K562 (cell line): ENCODE data around the gene LDB1. TPM values are rescaled to one million over a fixed set of nuclear protein-coding genes. Genes with fewer than 3 reads are reported as not detected.

ENCODE experiments used
- BRD9 ChIP-seq: fragments of 450-650 bp; IDR thresholded peaks from 2 replicates; pipeline ENCODE4 v1.6.1; 2018; ENCODE audit warnings: low read depth; ENCODE audit not compliant: partially characterized antibody
- CCNT2 ChIP-seq: IDR thresholded peaks from 2 replicates; pipeline ENCODE4 v1.6.1; 2011; ENCODE audit warnings: borderline replicate concordance, low read depth, mild to moderate bottlenecking, moderate library complexity, mixed read lengths, low read length; ENCODE audit not compliant: insufficient read length; ENCODE audit errors: extremely low read depth
- YY1 ChIP-seq, 3 experiments: IDR thresholded peaks; 2 replicates each; pipeline ENCODE4 v1.6.1; 2011; ENCODE audit warnings: low read length in 2 of 3, mild to moderate bottlenecking in 2 of 3, moderate library complexity in 2 of 3, borderline replicate concordance in 1 of 3, control low read depth in 1 of 3, low read depth in 1 of 3; ENCODE audit not compliant: insufficient read depth in 3 of 3, insufficient replicate concordance in 2 of 3, control insufficient read depth in 1 of 3, insufficient read length in 1 of 3; ENCODE audit errors: extremely low read depth in 1 of 3
- ZNF431 ChIP-seq: sonication (generic); formaldehyde crosslinking; IDR thresholded peaks from 2 replicates; pipeline ENCODE4 v1.8.0; 2022; ENCODE audit warnings: mild to moderate bottlenecking, missing genetic modification reagents
- polyA plus RNA-seq, 8 experiments: library from polyadenylated mRNA; depleted of rRNA in 4 of 8; stranded (reverse) in 5 of 8; unstranded in 3 of 8; fragments of >200 nt; fragmentation: Nextera tagmentation in 2 of 8; fragmentation: Illumina TruSeq in 1 of 8; extraction: Ambion mirVana in 2 of 8; extraction: Trizol in 1 of 8; gene quantifications; 2 replicates each; pipeline versions ENCODE4 v1.2.1 to v1.2.3, GENCODE V29; 2011 to 2014; ENCODE audit warnings: inconsistent platforms in 1 of 8, missing spikeins in 1 of 8
- total RNA-seq, 7 experiments: library from RNA; depleted of rRNA in 6 of 7; stranded (reverse); fragments of >200 nt in 6 of 7; fragmentation: Illumina TruSeq in 2 of 7; extraction: Trizol in 2 of 7; gene quantifications; 2 replicates each; pipeline versions ENCODE4 v1.2.1 to v1.2.3, GENCODE V29; 2011 to 2021; ENCODE audit warnings: low replicate concordance in 1 of 7
- TF ChIP-seq, protein P1 (sequence below): sonication (generic); formaldehyde crosslinking; IDR thresholded peaks from 2 replicates; pipeline ENCODE4 v1.8.0; 2023; ENCODE audit warnings: mild to moderate bottlenecking, missing genetic modification reagents
- TF ChIP-seq, protein P2 (sequence below): sonication (generic); formaldehyde crosslinking; IDR thresholded peaks from 2 replicates; pipeline ENCODE4 v1.8.0; 2022; ENCODE audit warnings: mild to moderate bottlenecking, missing genetic modification reagents
- TF ChIP-seq, protein P3 (sequence below): fragments of 450-650 bp; IDR thresholded peaks from 2 replicates; pipeline ENCODE4 v1.6.1; 2016; ENCODE audit warnings: mild to moderate bottlenecking, moderate library complexity

The LDB1 gene
- total and polyA plus RNA-seq, 9 of the 15 experiments (the other 6 are each of a cell fraction or from before 2014, with no cell fraction given): 1.9 to 137 (median 105) TPM

DNA sequence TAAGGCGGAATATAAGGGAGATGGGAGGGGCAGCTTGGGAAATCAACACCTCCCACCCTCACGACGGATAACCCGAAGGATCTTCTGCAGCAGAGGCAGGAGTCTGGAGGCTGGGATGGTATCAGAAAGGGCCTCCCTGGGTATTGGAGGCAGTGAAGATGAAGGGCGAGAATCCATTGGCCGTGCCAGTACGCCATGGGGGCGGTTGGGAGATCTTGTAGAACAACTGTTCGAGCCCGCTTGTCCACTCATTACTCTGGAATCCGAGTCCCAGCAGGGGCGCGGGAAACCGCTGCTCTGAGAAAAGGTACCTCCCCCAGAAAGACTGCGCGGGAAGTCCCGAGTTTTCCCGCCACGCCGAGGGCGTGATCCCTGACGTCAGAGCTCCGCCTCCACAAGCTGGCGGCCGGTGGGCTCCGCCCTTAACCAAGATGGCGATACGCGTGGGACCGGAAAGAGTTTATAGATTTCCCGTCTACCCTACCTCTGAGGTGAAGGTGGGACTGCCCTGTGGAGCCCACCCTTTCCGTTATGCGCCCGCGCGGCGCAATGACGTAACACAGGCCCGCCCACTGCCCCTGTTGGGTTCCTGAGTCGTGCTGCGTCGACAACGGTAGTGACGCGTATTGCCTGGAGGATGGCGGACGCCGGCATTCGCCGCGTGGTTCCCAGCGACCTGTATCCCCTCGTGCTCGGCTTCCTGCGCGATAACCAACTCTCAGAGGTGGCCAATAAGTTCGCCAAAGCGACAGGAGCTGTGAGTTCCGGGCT lies 31.8 kb upstream of the LDB1 start, which contains the start of gene NOLC1 (continued):
- TF ChIP-seq YY1 (IDR thresholded peaks at IDR 0.05; ENCODE audit: borderline replicate concordance in 1 of 3, control insufficient read depth in 1 of 3, extremely low read depth in 1 of 3, insufficient read depth in 3 of 3, insufficient read length in 1 of 3, insufficient replicate concordance in 2 of 3, low read depth in 1 of 3, low read length in 2 of 3) (peak; percentile 59 to 95 (median 92)), BRD9 (peak; percentile 21), ZNF431 (CRISPR knock-in tag) (peak; percentile 79; the same call in 1 of the 2 replicates), CCNT2 (peak; percentile 75)
- TF ChIP-seq, protein P1, sequence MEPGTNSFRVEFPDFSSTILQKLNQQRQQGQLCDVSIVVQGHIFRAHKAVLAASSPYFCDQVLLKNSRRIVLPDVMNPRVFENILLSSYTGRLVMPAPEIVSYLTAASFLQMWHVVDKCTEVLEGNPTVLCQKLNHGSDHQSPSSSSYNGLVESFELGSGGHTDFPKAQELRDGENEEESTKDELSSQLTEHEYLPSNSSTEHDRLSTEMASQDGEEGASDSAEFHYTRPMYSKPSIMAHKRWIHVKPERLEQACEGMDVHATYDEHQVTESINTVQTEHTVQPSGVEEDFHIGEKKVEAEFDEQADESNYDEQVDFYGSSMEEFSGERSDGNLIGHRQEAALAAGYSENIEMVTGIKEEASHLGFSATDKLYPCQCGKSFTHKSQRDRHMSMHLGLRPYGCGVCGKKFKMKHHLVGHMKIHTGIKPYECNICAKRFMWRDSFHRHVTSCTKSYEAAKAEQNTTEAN (CRISPR knock-in tag): peak; percentile 42; the same call in 1 of the 2 replicates
- TF ChIP-seq, protein P2, sequence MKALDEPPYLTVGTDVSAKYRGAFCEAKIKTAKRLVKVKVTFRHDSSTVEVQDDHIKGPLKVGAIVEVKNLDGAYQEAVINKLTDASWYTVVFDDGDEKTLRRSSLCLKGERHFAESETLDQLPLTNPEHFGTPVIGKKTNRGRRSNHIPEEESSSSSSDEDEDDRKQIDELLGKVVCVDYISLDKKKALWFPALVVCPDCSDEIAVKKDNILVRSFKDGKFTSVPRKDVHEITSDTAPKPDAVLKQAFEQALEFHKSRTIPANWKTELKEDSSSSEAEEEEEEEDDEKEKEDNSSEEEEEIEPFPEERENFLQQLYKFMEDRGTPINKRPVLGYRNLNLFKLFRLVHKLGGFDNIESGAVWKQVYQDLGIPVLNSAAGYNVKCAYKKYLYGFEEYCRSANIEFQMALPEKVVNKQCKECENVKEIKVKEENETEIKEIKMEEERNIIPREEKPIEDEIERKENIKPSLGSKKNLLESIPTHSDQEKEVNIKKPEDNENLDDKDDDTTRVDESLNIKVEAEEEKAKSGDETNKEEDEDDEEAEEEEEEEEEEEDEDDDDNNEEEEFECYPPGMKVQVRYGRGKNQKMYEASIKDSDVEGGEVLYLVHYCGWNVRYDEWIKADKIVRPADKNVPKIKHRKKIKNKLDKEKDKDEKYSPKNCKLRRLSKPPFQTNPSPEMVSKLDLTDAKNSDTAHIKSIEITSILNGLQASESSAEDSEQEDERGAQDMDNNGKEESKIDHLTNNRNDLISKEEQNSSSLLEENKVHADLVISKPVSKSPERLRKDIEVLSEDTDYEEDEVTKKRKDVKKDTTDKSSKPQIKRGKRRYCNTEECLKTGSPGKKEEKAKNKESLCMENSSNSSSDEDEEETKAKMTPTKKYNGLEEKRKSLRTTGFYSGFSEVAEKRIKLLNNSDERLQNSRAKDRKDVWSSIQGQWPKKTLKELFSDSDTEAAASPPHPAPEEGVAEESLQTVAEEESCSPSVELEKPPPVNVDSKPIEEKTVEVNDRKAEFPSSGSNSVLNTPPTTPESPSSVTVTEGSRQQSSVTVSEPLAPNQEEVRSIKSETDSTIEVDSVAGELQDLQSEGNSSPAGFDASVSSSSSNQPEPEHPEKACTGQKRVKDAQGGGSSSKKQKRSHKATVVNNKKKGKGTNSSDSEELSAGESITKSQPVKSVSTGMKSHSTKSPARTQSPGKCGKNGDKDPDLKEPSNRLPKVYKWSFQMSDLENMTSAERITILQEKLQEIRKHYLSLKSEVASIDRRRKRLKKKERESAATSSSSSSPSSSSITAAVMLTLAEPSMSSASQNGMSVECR (CRISPR knock-in tag): peak; percentile 97
- TF ChIP-seq, protein P3, sequence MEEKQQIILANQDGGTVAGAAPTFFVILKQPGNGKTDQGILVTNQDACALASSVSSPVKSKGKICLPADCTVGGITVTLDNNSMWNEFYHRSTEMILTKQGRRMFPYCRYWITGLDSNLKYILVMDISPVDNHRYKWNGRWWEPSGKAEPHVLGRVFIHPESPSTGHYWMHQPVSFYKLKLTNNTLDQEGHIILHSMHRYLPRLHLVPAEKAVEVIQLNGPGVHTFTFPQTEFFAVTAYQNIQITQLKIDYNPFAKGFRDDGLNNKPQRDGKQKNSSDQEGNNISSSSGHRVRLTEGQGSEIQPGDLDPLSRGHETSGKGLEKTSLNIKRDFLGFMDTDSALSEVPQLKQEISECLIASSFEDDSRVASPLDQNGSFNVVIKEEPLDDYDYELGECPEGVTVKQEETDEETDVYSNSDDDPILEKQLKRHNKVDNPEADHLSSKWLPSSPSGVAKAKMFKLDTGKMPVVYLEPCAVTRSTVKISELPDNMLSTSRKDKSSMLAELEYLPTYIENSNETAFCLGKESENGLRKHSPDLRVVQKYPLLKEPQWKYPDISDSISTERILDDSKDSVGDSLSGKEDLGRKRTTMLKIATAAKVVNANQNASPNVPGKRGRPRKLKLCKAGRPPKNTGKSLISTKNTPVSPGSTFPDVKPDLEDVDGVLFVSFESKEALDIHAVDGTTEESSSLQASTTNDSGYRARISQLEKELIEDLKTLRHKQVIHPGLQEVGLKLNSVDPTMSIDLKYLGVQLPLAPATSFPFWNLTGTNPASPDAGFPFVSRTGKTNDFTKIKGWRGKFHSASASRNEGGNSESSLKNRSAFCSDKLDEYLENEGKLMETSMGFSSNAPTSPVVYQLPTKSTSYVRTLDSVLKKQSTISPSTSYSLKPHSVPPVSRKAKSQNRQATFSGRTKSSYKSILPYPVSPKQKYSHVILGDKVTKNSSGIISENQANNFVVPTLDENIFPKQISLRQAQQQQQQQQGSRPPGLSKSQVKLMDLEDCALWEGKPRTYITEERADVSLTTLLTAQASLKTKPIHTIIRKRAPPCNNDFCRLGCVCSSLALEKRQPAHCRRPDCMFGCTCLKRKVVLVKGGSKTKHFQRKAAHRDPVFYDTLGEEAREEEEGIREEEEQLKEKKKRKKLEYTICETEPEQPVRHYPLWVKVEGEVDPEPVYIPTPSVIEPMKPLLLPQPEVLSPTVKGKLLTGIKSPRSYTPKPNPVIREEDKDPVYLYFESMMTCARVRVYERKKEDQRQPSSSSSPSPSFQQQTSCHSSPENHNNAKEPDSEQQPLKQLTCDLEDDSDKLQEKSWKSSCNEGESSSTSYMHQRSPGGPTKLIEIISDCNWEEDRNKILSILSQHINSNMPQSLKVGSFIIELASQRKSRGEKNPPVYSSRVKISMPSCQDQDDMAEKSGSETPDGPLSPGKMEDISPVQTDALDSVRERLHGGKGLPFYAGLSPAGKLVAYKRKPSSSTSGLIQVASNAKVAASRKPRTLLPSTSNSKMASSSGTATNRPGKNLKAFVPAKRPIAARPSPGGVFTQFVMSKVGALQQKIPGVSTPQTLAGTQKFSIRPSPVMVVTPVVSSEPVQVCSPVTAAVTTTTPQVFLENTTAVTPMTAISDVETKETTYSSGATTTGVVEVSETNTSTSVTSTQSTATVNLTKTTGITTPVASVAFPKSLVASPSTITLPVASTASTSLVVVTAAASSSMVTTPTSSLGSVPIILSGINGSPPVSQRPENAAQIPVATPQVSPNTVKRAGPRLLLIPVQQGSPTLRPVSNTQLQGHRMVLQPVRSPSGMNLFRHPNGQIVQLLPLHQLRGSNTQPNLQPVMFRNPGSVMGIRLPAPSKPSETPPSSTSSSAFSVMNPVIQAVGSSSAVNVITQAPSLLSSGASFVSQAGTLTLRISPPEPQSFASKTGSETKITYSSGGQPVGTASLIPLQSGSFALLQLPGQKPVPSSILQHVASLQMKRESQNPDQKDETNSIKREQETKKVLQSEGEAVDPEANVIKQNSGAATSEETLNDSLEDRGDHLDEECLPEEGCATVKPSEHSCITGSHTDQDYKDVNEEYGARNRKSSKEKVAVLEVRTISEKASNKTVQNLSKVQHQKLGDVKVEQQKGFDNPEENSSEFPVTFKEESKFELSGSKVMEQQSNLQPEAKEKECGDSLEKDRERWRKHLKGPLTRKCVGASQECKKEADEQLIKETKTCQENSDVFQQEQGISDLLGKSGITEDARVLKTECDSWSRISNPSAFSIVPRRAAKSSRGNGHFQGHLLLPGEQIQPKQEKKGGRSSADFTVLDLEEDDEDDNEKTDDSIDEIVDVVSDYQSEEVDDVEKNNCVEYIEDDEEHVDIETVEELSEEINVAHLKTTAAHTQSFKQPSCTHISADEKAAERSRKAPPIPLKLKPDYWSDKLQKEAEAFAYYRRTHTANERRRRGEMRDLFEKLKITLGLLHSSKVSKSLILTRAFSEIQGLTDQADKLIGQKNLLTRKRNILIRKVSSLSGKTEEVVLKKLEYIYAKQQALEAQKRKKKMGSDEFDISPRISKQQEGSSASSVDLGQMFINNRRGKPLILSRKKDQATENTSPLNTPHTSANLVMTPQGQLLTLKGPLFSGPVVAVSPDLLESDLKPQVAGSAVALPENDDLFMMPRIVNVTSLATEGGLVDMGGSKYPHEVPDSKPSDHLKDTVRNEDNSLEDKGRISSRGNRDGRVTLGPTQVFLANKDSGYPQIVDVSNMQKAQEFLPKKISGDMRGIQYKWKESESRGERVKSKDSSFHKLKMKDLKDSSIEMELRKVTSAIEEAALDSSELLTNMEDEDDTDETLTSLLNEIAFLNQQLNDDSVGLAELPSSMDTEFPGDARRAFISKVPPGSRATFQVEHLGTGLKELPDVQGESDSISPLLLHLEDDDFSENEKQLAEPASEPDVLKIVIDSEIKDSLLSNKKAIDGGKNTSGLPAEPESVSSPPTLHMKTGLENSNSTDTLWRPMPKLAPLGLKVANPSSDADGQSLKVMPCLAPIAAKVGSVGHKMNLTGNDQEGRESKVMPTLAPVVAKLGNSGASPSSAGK: peak; percentile 22; the same call in 1 of the 2 replicates
